NCI-H524 (cell line): Measurements from ENCODE around the gene ELOA.
"Not testable (repeated sequence)": the region's sequence is repeated elsewhere in the genome, so short reads cannot be mapped to it uniquely, and the experiment has no call there.

Source experiments
- DNase-seq, 2 experiments: peaks; one replicate each; lab custom pipeline; 2025; lab: John Stamatoyannopoulos, UW

Gene ELOA

DNA sequence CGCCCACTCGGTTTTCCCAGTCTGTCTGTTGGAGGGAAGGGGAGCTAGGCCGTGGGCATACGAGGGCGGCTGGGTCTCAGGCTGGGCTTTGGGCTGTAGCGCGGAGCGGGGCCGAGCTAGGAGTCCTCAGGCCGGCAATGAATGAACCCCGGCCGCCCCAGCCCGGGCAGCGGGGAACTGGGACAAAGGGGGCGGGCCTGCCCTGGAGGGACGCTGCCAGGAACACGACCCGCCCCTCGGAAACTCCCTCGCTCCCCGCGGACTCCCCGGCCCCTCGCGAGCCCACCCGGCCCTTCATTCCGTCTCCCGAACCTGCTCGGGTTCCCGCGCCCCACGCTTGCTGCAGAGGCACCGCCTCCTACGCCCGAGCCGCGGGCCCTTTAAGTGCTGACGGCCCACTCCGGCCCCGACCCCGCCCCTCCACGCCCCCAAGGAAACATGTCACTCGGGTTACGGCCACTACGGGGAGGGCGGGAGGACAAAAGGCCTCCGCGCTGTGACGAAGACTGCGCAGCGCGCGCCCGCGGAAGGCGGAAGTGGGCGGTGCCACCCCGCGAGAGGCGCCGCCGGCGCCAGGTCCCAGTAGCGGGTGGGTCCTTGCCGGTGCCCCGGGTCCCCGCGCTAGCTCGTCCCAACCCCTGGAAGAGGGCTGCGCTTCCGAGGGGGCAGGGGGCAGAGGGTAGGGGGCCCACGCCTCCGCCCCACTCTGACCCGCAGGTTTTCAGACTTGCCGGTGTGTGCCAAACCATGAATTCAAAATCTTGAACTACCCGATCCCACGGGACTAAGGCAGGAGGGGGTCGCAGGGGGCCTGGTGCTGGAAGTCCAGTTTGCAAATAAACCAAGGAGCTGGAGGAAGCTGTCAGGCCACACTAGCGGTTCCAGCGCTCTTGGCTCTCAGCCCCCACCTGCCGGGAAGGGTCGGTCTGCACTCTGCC lies 57.4 kb downstream of the ELOA start, which contains the start of gene GALE:
Gene GALE, minus strand, starts transcription at position 355 of the 938 bp plus-strand sequence. CDS start 1,747 bp downstream, outside the sequence.
- peak; percentile 85 to 88 for DNase-seq

DNA sequence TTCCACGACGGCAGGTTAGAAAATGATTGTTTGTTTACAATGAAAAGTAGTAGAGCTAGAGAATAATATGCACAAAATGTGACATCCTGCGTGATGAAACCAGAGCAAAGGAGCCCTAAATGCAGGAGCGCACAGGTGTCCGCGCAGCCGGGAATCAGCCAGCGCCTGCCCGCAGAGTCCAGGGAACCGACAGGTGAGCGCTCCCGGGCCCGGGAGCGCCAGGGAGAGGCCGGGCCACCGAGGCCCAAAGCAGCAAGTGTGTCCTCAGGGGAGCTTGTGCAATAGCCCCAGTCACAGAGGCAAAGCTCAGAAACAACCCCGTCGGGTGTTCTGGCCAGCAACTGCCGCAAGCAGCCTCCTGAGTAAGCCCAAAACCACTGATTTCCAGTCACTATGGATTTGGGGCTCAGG lies 58.1 kb downstream of the ELOA start:
- no peak for DNase-seq

DNA sequence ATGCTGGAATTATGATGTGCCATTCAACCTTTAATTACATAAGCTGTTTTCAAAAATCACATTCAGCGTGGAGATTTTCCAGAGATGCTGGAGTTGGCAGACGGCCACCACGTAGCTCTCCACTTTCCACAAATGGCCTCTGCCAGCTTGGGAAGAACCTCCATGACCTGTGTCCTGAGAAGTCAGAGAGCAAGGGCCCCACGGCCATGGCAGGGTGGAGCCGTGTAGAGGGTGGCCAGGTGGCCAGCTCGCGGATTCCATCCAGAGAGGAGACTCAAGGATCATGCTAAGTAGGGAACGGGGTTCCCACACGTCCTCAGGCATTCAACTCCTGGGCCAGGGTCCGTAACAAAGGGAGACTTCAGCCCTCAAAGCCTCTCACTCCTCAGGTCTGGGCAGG lies 58.6 kb downstream of the ELOA start:
- DNase-seq, result no peak

DNA sequence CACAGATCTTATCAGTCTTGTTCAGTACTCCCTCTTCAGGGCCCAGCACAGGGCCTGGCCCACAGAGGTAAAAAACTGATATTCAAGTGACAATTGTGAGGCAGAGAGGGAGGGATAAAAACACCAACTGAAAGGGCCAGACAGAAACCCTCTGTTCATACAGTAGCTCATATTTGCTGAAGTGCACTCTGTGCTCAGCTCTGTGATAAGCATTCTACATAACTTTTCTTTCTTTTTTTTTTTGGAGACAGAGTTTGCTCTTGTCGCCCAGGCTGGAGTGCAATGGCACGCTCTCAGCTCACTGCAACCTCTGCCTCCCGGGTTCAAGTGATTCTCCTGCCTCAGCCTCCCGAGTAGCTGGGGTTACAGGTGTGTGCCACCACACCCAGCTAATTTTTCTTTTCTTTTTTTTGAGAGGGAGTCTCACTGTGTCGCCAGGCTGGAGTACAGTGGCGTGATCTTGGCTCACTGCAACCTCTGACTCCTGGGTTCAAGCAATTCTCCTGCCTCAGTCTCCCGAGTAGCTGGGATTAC lies 59.6 kb downstream of the ELOA start:
- DNase-seq, result not testable (repeated sequence)

DNA sequence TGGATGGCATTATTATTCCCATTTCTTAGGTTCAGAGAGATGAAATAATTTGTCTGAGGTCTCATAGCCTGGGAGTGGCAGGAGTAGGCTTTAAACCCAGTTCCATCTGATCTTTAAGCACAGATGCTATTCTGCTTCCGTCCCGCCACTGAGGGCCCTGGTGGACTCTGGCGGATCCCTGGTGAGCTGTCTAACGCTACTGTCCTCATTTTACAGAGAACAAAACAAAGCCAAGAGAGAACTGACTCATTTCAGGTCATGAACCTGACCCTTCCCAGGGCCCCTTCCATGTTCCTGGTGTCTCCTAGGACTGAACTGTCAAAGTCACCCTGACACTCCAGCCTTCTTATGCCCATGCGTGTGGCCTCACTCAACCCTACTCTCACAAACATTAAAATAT lies 60.4 kb downstream of the ELOA start:
- no peak for DNase-seq

DNA sequence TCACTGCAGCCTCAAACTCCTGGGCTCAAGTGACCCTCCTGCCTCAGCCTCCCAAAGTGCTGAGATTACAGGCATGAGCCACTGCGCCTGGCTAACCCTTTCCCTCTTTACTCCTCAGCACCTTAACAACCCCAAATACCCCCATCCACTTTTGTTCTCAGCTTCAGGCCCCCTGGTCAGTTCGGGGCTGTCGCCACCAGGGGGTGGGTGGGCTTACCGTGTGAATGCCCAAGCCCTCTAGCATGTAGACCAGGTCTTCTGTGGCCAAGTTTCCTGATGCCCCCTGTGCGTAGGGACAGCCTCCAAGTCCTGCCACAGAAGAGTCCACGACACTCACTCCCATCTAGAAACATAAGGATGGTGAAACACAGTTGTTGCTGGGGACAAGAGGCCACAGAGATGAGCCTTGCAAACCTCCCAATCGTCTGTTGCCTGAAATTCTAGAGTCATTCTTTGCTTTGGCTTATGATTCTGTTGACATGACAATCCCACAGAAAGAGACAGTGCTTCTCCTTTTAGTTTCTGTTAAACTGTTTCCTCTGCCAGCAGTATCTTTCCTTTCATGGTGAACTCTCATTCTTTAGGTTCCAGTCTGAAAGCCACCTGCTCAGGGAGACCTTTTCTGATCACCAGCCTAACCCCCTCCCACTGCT lies 61.0 kb downstream of the ELOA start:
- DNase-seq, result no peak

DNA sequence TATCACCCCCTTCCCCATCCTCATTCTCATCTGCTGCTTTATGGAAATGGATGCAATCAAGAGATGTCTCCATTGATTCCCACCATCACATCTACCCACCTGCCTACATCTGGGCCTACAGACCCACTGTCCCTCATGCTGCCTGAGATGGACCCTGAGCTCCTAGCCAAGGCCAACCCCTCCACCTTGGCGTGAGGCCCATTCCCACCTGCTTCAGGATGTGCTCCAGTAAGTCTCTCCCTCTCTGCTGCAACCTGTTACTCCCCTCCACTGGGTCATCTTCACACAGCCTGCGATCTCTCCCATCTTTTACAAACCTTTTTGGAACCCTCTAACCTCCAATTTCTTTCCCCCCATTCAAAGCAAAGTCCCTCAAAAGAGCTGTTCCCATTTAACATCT lies 61.8 kb downstream of the ELOA start:
- DNase-seq, result no peak

DNA sequence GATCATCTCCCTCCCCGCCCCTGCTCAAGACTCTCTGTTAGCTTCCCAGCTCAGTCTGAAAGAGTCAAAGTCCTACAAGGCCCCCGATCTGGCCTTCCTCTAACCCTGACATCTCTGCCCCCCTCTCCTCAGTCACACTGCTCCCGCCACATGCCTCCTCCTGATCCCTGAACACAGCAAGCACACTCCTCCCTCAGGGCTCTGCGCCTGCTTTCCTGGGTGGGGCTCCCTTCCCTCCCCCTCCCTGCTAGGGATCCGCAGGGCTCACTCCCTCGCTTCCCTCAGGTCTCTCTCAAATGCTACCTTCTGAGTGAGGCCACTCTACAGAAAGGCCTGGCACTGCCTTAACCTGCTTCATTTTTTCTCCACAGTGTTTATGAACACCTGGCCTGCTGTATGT lies 63.0 kb downstream of the ELOA start:
- no peak for DNase-seq

DNA sequence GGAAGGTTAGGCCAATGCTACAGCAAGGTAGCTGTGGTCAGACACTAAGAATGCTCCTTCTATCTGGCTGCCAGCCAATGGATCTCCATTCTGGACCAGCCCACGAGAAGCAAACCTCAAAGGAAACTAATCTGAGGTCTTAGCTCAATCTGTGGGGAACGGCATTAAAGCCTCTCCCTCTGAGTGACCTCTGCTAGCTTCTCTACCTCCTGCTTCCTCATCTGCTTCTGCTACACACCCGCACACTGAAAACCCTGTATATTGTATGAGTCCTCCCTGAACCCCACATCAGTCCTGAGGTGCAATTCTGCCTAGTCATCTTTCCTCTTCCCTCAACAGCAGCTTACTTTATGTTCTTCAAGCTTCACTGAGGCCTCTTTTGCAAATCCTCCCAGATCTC lies 64.2 kb downstream of the ELOA start:
- DNase-seq, result no peak

DNA sequence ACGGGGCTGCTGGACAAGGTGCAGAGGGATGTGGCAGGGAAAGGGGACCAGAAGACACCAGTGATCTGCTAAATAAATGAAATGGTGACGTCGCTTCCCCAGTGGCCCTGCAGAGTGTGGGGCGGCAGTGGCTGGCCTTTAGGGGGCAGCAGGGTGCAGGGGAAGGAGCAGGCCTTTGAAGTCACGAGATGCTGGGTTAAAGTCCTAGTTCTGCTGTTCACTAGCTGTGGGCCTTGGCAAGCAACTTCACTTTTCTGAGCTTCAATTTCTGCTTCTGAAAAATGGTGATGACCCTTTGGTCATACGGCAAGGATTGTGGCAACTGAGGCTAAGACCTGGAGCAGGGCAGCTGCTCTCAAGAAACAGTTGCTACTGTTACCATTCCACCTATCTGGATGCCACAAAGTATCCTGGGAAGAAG lies 66.5 kb downstream of the ELOA start:
- DNase-seq, result peak in 1 of 2 experiments; percentile 53

DNA sequence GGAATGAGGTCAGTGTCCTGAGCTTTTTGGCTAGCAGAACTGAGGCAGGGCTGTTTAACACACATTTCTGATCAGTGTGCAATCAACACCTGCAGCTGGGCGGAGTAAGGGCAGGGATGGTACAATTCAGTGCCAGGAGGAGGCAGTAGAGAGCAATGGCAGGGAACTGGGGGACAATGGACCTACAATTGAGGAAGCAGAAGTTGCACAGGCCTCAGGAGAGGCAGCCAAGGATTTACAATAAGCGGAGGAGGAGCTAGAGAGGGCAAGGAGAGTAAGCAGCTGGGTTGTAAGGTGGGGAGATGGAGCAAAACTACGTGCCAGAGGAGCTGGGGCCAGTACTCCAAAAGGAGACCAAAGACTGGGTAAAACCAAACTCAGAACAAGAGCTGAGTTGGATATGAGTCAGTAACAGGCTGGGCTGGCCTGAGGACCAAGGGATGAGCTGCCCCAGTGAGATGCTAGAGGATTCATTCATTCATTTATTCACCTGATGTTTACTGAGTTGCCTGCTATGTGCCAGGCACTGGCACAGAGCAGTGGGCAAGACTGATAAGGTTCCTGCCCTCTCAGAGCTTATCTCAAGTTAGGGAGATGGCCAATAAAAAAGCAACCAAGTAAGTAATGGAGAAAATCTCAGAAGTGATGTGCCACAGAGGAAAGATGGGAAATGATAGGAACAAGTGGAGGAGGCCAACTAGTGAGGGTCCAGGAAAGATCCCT lies 67.7 kb downstream of the ELOA start:
- DNase-seq, result no peak
